RWPE2 (cell line): Measurements from ENCODE around the gene LAP3.

Experiments used
- ATAC-seq: fragments of 200-7000 bp; cut with Tn5 transposase; 3 replicates; pipeline ENCODE4 v1.9.1; 2021; ENCODE audit warnings: low read depth
- DNase-seq: peaks from one replicate; pipeline ENCODE4 v3.0.0-alpha.2; 2020; ENCODE audit warnings: low spot score
- H3K27ac ChIP-seq: fragments of 450-650 bp; 2 replicates; pipeline ENCODE4 v1.5.1; 2017; ENCODE audit warnings: mild to moderate bottlenecking; ENCODE audit not compliant: poor library complexity, severe bottlenecking
- H3K27me3 ChIP-seq: fragments of 250-450 bp; sonication (Bioruptor Pico); 2 replicates; pipeline ENCODE4 v1.5.1; 2021; ENCODE audit warnings: mild to moderate bottlenecking, moderate library complexity; ENCODE audit not compliant: insufficient read depth, poor library complexity, severe bottlenecking
- H3K36me3 ChIP-seq: fragments of 250-450 bp; sonication (Bioruptor Pico); 2 replicates; pipeline ENCODE4 v1.5.1; 2020; ENCODE audit warnings: low read depth, mild to moderate bottlenecking, moderate library complexity
- H3K4me1 ChIP-seq: fragments of 250-450 bp; sonication (Bioruptor Pico); 2 replicates; pipeline ENCODE4 v1.5.1; 2021; ENCODE audit warnings: mild to moderate bottlenecking, moderate library complexity; ENCODE audit not compliant: insufficient read depth, poor library complexity, severe bottlenecking
- H3K4me3 ChIP-seq: fragments of 250-450 bp; sonication (Bioruptor Pico); 2 replicates; pipeline ENCODE4 v1.5.1; 2021; ENCODE audit warnings: mild to moderate bottlenecking, moderate library complexity; ENCODE audit not compliant: severe bottlenecking
- H3K9me3 ChIP-seq: fragments of 250-450 bp; sonication (Bioruptor Pico); 2 replicates; pipeline ENCODE4 v1.5.1; 2021; ENCODE audit warnings: mild to moderate bottlenecking, moderate library complexity; ENCODE audit not compliant: severe bottlenecking
- CTCF ChIP-seq: fragments of 450-650 bp; IDR thresholded peaks from one replicate; pipeline ENCODE4 v1.5.1; 2017; ENCODE audit warnings: mild to moderate bottlenecking, moderate library complexity; ENCODE audit not compliant: poor library complexity, severe bottlenecking

LAP3 gene

GRCh38 chr4:17636341-17636695 lies 59.3 kb downstream of the LAP3 start:
- 0 out of 3 replicates have a peak, but pooled peaks have one; percentile 8 for ATAC-seq

GRCh38 chr4:17636696-17637622 lies 60.0 kb downstream of the LAP3 start:
- H3K27me3 ChIP-seq: no peaks in the 10 kb centered on the region
- TF ChIP-seq CTCF: peak; percentile 91
- H3K9me3 ChIP-seq: no peaks in the 10 kb centered on the region
- DNase-seq (no peak), ATAC-seq (peak; percentile 89)
- no peak overlapping the region for H3K27ac ChIP-seq
- H3K36me3 ChIP-seq: peaks cover 26% of the 10 kb centered on the region
- no peak overlapping the region for H3K4me3 ChIP-seq
- H3K4me1 ChIP-seq: no peaks in the 10 kb centered on the region

More at GRCh38 chr4:17636341-17636695, 59.3 kb downstream of the LAP3 start:
- H3K9me3 ChIP-seq: no peaks in the 10 kb centered on the region
- H3K27ac ChIP-seq: no peak overlapping the region
- no peaks in the 10 kb centered on the region for H3K4me1 ChIP-seq
- no peak overlapping the region for H3K4me3 ChIP-seq
- no peaks in the 10 kb centered on the region for H3K27me3 ChIP-seq
- DNase-seq: no peak
- H3K36me3 ChIP-seq: peaks cover 32% of the 10 kb centered on the region
- no peak for TF ChIP-seq CTCF

- Histone ChIP-seq H3K9me3 (no peaks in the 10 kb centered on the region), H3K36me3 (peaks cover 5% of the 10 kb centered on the region), H3K4me1 (no peaks in the 10 kb centered on the region), H3K4me3 (no peak overlapping the region), H3K27ac (no peak overlapping the region), H3K27me3 (no peaks in the 10 kb centered on the region)
- no peak for TF ChIP-seq CTCF
- DNase-seq: no peak
- no peak for ATAC-seq
Observed at GRCh38 chr4:17639136-17639535, 62.1 kb downstream of the LAP3 start.

- H3K27ac ChIP-seq: no peak overlapping the region
- H3K27me3 ChIP-seq: no peaks in the 10 kb centered on the region
- no peaks in the 10 kb centered on the region for H3K4me1 ChIP-seq
- no peaks in the 10 kb centered on the region for H3K9me3 ChIP-seq
- no peaks in the 10 kb centered on the region for H3K36me3 ChIP-seq
- ATAC-seq (no peak), DNase-seq (no peak)
- no peak for TF ChIP-seq CTCF
- H3K4me3 ChIP-seq: no peak overlapping the region
Observed at GRCh38 chr4:17642398-17642783, 65.4 kb downstream of the LAP3 start.

- TF ChIP-seq CTCF: no peak
- no peaks in the 10 kb centered on the region for H3K27me3 ChIP-seq
- no peak for DNase-seq
Observed at GRCh38 chr4:17646693-17647092, 69.7 kb downstream of the LAP3 start.

More at GRCh38 chr4:17646693-17647092, 69.7 kb downstream of the LAP3 start:
- no peak overlapping the region for H3K4me3 ChIP-seq
- H3K36me3 ChIP-seq: no peaks in the 10 kb centered on the region
- H3K4me1 ChIP-seq: no peaks in the 10 kb centered on the region
- peaks cover 2% of the 10 kb centered on the region for H3K9me3 ChIP-seq
- no peak for ATAC-seq
- H3K27ac ChIP-seq: no peak overlapping the region
